Calu3 (cell line): ENCODE results near the gene SEPTIN14. TPM values are rescaled to one million over a fixed set of nuclear protein-coding genes. Genes with fewer than 3 reads are reported as not detected.

ENCODE experiments used
- BruUV-seq: library from RNA; stranded (reverse); fragments of 400-500 nt; replicated peaks from 2 replicates; lab custom pipeline; 2021; lab: Mats Ljungman, UMichigan
- CTCF ChIA-PET: fragments of 300-600 bp; sonication (Branson Sonifier 250); formaldehyde crosslinking; loops from one replicate; lab custom pipeline; 2022; ENCODE audit warnings: antibody characterized with exemption; lab: Charles Lee
- DNase-seq: peaks from one replicate; pipeline ENCODE4 v3.0.0; 2022
- H3K27ac Mint-ChIP-seq: one replicate; pipeline ENCODE4 v1.8.0; 2022; ENCODE audit warnings: mixed read lengths; ENCODE audit not compliant: unreplicated experiment
- H3K27me3 Mint-ChIP-seq: one replicate; pipeline ENCODE4 v1.8.0; 2022; ENCODE audit warnings: mixed read lengths; ENCODE audit not compliant: unreplicated experiment
- H3K36me3 Mint-ChIP-seq: one replicate; pipeline ENCODE4 v1.8.0; 2022; ENCODE audit warnings: mild to moderate bottlenecking, moderate library complexity, mixed read lengths; ENCODE audit not compliant: insufficient read depth, unreplicated experiment
- H3K4me1 Mint-ChIP-seq: one replicate; pipeline ENCODE4 v1.8.0; 2022; ENCODE audit warnings: mild to moderate bottlenecking, low read depth, mixed read lengths; ENCODE audit not compliant: unreplicated experiment
- H3K4me3 Mint-ChIP-seq: one replicate; pipeline ENCODE4 v1.8.0; 2022; ENCODE audit warnings: mild to moderate bottlenecking, low read depth, moderate library complexity, mixed read lengths; ENCODE audit not compliant: unreplicated experiment
- H3K9me3 Mint-ChIP-seq: one replicate; pipeline ENCODE4 v1.8.0; 2022; ENCODE audit warnings: low read depth, mixed read lengths; ENCODE audit not compliant: unreplicated experiment
- CTCF ChIP-seq: fragments of 200-600 bp; IDR thresholded peaks from one replicate; pipeline ENCODE4 v1.8.0; 2022; ENCODE audit warnings: antibody characterized with exemption; ENCODE audit not compliant: unreplicated experiment
- intact Hi-C: fragments of 100-400 bp; cut with micrococcal nuclease; formaldehyde crosslinking; loops from one replicate; pipeline ENCODE4 v1.10.0; 2022; ENCODE audit not compliant: unreplicated experiment
- total RNA-seq: library from RNA; stranded (reverse); gene quantifications from 2 replicates; pipeline ENCODE4 v1.2.3, GENCODE V29; 2022

SEPTIN14 gene
- total RNA-seq, 1 experiment from 2014 or later = not detected

- Mint-ChIP-seq H3K4me1 (no peaks in the 10 kb centered on the region), H3K27me3 (no peaks in the 10 kb centered on the region), H3K4me3 (no peak overlapping the region), H3K9me3 (no peaks in the 10 kb centered on the region), H3K27ac (no peak overlapping the region), H3K36me3 (no peaks in the 10 kb centered on the region)
- no TSS peak for BruUV-seq
- intact Hi-C loops = no loop called here
- TF ChIP-seq CTCF = no peak
- no peak for DNase-seq
- CTCF ChIA-PET = no interaction called here
Observed at GRCh38 chr7:55778631-55779030, 83.9 kb downstream of the SEPTIN14 start.

- BruUV-seq = no TSS peak
- Mint-ChIP-seq H3K27me3 (no peaks in the 10 kb centered on the region), H3K4me3 (no peak overlapping the region), H3K36me3 (no peaks in the 10 kb centered on the region), H3K27ac (no peak overlapping the region), H3K9me3 (peaks cover 2% of the 10 kb centered on the region), H3K4me1 (no peaks in the 10 kb centered on the region)
- no peak for DNase-seq
- CTCF ChIA-PET = interaction anchor here (0.6 kb wide), 1 partner anchor 137 kb away, joined by 3 read pairs; no protein-coding TSS in a partner anchor
- TF ChIP-seq CTCF = no peak
- intact Hi-C loops = no loop called here
Observed at GRCh38 chr7:55776196-55776595, 86.4 kb downstream of the SEPTIN14 start.

- no peak for DNase-seq
- intact Hi-C loops = no loop called here
- H3K27ac Mint-ChIP-seq = no peak overlapping the region
- H3K4me3 Mint-ChIP-seq = peak overlapping the region; percentile 45
- H3K36me3 Mint-ChIP-seq = no peaks in the 10 kb centered on the region
- H3K27me3 Mint-ChIP-seq = no peaks in the 10 kb centered on the region
- BruUV-seq = no TSS peak
- TF ChIP-seq CTCF = no peak
- CTCF ChIA-PET = interaction anchor here (0.6 to 1.2 kb wide), 2 partner anchors 11 to 14 kb away, joined by 4 to 7 read pairs; no protein-coding TSS in a partner anchor
- H3K4me1 Mint-ChIP-seq = no peaks in the 10 kb centered on the region
- H3K9me3 Mint-ChIP-seq = peaks cover 2% of the 10 kb centered on the region
Observed at GRCh38 chr7:55775051-55775420, 87.5 kb downstream of the SEPTIN14 start.

- intact Hi-C loops = no loop called here
- DNase-seq = peak; percentile 43
- no TSS peak for BruUV-seq
- Mint-ChIP-seq H3K36me3 (no peaks in the 10 kb centered on the region), H3K4me3 (peak overlapping the region; percentile 45), H3K27me3 (no peaks in the 10 kb centered on the region), H3K27ac (no peak overlapping the region), H3K4me1 (no peaks in the 10 kb centered on the region), H3K9me3 (peaks cover 2% of the 10 kb centered on the region)
- TF ChIP-seq CTCF = no peak
- CTCF ChIA-PET = interaction anchor here (0.6 to 1.2 kb wide), 3 partner anchors 10 to 236 kb away, joined by 3 to 7 read pairs (median 4); no protein-coding TSS in a partner anchor
Observed at GRCh38 chr7:55774327-55775050, 88.1 kb downstream of the SEPTIN14 start.
